NCI-H748 treated with DMSO at 0.1 percent for 48 hours (cell line): ENCODE measurements around the gene PLA2G5.

ENCODE experiments used
- DNase-seq: peaks from one replicate; lab custom pipeline; 2025; lab: John Stamatoyannopoulos, UW

The PLA2G5 gene

DNA sequence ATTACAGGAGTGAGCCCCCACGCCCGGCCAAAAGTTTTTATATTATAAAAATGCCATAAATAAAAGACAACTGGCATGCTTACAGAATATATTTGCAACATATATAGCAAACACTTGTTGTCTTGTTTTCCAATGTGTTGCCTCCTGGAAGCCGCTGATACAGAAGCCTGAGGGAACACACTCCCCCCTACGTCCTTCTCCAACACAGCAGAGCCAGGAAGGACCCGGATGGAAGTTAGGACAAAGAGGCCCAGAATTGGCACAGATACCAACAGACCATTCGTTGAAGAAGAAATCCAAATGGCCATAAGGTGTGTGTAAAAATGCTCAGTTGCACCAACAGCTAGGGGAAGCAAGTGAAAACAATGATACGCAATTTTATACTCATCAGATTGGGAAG, 1.3 kb upstream of the PLA2G5 start:
- DNase-seq: no peak

DNA sequence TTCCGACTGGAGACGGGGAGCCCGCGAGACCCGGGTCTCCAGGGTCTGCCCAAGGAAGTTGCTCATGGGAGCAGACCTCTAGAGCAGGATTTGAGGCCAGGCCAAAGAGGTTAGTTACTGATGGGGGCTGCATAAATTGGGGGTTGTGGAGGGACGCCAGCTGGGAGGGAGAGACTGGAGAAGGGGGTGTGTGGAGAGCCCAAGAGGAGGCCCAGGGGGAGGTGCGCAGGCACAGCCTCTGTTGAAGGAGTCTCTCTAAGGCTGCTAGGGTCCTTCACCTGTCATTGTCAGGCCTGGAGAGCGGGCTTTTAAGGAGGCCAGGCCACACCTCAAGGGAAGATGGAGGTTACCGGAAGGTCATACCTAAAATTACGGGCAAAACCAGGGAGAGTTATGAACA, 363 bp downstream of the PLA2G5 start:
- DNase-seq: no peak

DNA sequence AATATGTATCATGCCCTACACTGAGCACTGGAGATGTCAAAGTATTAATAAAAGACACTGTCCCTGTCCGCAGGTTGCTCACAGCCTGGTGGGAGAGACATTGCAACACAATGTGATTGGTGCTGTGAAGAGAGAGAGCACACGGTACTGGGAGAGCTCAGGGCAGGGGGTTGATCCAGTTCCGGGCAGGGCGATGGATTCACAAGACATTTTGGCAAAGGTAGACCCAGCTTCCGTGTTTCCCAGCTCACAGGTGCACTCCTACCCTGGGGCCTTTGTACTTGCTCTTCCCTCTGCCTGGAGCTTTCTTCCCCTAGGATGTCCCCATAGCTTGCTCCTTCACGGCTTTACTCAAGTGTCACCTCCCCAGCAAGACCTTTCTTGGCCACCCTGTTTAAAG, 1.4 kb downstream of the PLA2G5 start:
- no peak for DNase-seq

DNA sequence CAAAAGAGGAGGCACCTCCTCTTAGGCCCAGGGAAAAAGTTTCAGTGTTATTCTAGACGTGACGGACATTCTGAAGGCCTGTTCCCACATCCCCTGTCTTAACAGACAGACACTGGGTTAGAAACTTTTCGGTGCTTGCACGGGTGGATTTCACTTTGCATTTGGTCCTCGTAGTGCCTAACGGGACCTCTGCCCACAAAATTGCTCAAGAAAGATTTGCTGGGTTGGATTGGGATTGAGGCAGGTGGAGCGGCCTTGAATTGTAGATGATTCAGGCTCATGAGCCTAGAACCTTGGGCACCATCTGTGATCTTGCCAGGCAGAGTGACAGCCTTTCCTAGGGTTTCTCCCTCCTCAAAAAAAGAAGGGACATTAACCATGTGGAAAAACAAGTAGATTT, 2.8 kb downstream of the PLA2G5 start:
- no peak for DNase-seq

DNA sequence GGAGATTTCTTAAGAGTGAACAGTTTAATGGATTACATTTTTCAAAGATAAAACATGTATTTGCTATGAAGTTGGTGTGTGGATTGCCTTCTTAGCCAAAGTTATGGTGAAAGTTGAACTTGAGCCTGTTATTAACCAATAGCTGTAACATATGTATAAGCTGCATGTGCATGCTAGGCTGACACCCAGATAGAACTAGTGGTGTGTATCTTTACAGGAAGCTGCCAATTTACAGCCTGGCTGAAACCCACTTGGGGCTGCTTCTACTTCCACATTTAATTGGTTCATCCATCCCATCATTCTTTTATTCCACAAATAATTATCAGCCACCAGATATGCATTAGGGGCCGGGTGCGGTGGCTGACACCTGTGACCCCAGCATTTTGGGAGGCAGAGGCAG, 3.3 kb downstream of the PLA2G5 start:
- DNase-seq: no peak

DNA sequence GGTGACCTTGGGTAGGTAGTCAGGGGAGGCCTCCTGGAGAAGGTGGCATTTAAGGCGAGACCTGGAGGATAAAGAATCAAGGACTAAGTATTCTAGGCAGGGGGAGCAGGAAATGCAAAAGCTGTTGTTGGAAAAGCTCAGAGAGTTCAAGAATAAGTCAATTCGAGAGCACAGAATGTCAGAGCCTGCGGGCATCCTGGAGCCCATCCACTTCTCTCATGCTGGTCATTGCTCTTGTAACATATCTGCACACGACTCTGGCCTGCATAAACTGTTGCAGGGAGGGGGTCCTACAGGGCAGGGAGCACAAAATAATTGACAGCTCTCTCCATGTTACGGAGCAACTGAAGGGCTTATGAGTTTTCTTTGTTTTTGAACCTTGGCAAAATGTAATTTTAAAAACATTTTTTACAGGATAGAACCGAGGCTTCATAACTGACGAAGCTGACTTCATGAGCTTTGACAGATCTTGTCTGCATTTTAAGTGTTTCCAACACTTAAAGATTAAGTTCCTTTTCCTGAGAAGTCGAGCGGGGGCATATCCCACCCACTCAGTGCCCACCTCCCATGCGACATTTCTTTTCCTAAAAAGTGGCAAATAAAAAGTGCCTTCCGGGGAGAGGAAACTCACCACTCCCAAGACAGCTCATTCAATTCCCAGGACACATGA, 4.2 kb downstream of the PLA2G5 start:
- DNase-seq: no peak

DNA sequence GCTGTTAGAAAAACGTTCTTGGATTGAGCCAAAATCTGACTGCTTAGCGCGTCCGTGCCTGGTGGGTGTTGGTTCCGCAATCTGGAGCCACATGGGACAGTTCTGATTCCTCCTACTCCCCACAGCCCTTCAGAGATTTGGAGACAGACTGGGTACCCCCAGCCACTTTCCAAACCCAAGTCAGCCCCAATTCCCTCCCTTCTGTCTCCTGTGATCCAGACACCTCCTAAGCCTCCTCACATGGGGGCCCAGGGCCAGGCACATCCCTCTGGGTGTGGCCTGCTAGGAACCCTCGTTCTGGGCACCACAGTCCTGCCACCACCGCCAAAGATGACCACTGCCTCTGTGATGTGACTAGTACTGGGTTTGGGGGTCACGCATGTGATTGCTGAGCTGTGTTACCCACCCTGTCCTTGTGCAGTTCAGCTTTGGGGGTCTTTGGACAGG, 4.8 kb downstream of the PLA2G5 start:
- DNase-seq: no peak

DNA sequence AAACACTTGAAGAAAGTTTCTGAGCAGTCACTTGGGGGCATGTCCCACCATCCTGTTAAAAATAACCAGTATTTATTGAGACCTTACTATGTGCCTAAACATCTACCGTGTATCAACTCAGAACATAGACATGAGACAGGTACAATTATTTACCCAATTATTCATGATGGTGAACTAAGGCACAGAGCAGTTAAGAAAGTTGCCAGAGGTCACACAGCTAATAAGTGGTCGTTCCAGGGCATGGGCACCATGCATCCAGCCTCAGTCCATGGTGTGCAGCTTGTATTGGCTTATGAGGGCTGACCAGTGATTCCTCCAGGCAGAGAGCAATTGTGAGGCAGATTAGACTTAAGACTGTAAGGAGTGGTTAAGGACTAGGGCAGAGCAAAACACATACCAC, 5.4 kb downstream of the PLA2G5 start:
- no peak for DNase-seq

DNA sequence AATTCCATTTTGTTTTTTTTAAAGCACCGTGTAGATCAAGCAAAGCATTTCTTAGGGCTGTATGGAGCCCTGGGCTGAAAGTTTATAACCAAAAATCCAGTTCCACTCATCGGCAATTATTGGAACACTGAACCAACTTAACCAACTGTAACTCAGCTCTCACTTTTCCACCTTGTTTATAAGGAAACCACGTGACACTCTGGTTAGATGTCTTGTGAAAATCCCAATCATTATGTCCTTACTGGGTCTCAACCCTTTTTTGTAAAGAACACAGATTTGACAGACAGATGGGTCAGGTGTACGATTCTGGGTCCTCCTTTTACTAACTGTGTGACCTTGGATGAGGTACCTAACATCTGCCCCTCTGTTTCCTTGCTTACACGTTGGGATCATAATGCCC, 6.2 kb downstream of the PLA2G5 start:
- DNase-seq: no peak

DNA sequence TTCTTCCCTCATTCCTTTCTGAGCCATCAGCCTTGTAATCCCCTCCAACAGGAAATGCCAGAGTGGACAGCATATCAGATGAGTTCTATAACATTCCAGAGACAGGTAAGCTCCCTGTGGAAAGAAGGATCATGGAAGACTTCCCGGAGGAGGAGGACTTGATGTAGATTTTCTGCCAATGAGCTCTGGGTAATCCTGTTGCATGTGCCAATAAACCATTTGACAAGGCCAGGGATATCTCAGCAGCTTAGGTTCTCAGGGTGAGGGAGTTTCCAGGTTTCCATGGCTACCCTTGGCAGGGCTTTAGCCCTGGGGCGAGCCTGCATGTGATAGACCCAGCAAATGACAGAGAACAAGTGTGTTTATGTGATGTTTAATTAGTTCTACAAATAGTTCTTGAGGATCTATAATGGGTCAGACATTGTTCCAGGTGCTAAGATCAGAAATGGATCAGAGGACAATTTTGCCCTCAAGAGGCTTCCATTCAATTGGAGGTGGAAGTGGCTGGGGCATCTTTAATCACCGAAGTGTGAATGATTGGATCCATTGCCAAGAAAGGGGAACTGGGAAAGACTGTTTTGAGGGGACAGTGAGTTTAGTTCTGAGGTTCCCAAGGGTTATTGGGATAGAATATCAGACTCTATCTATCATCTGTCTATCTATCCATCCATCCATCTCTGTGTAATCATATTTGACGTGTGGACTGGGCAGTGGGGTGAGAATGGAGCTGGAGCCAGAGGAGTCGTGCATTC, 6.9 kb downstream of the PLA2G5 start:
- no peak for DNase-seq

DNA sequence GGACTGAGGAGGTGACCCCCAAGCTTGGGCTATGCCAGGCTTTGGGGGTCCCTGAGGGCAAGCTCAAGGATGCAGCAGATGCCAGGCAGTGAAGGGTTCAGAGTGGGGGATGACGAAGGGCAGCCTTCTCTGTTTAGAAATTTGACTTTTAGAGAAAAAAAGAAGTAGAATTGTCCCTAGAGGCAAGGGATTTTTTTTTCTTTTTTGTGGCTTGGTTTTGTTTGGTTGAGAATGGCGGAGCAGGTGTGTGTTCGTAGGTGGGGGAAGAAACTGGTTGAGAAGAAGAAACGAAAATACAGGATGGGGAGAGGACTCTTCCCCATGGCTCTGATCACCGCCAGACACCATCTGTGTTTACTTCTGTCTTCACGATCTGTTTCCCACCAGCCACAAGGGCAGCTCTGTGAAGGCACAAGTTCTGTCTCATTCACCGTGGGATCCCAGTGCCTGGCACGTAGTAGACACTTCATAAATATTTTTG, 8.2 kb downstream of the PLA2G5 start:
- DNase-seq: no peak

DNA sequence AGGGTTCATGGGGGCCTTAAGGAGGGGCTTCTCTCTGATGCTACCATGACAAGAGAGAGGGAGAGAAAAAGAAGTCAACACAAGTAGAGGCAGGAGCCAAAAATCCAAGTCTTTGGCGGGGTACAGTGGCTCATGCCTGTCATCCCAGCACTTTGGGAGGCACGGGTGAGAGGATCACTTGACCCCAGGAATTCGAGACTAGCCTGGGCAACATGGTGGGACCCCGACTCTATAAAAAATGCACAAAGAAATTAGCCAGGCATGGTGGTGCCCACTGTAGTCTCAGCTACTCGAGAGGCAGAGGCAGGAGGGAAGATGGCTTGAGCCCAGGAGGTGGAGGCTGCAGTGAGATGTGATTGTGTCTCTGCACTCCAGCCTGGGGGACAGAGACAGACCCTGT, 8.7 kb downstream of the PLA2G5 start:
- no peak for DNase-seq

DNA sequence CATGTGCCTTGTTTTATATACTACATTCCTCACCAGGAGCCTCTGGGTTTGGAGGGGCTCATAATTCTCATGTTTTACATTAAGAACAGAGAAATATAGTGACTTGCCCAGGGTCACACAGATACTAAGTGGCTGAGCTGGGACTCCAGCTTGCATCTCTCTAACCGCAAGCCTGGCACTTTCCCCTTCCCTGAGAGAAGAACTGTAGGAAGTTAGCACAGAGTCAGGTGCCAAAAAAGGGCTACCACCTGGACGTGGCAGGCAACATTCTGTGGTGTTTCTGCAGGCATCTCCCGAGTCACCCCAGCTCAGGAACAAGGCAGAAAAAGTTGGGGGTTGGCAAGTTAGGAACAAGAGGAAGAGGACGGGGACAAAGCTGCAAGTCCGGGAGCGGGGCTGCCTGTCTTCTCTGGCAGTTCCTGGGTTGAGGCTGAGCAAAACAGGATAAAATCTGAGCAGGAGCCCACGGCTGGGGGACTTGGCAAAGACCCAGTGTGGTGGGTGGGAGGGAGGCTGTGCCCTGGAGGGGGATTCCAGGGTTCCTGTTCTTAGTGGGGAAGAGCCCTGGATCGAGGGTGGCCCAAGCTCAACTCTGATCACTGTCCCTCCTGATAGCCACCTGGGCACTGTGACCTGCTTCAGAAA, 9.8 kb downstream of the PLA2G5 start:
- DNase-seq: no peak

DNA sequence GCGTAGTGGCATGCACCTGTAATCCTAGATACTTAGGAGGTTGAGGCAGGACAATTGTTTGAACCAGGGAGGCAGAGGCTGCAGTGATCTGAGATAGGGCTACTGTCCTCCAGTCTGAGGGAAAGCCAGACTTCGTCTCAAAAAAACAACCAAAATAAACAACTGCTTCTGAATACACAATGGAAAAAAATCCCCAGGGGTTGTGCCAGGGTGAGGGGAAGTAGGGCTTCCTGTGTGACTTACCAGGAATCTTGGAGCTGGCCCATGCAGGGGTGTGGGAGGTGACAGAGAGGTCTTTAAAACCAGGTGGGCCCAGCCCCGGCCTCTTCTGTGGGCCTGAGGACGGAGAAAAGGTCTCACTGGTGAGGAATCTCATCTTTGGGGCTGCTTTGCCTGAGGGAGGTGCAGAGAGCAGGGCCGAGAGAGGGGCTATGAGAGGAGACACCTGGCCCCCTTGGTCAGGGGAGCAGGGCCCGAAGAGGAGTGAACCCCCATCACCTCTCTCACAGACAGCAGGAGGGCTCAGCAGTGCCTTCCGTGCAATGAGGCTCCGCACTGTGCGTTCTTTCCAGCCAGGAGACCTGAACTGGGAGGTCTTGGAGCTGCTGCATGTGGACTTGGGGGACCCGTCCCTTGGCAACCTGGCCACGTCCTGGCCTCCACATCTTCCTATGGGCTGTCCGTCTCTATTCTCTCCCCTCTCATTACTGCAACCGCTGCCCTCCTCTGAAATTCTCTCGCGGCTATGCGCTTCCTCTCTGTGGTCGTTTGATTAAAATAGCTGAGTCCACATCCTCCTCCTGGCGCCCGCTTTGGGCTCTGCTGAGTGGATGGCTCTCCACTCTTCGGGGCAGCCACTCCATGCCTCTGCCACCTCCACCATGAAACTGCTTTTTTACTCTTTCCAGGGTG, 10.7 kb downstream of the PLA2G5 start:
- no peak for DNase-seq

DNA sequence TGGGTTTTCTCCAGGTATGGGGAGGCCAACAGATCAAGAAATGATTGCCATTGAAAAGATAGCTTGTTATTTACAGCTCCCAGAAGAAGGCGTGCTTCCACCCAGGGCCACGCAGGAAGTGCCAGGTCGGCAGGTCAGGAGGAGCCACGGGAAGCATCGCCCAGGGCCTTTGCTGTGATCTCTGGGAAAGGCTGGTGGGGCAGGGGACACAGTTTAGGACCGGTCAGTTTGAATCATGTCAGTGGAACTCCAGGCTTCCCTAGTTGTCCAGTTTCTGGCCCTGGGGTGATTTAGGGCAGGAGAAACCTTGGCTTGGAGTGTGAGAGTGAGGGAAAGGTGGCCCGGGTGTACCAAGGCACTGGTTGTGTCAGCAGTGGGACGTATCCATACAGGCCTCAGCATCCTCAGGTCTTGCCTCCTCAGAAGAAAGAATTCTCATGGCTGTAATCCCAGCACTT, 11.4 kb downstream of the PLA2G5 start:
- DNase-seq: no peak

DNA sequence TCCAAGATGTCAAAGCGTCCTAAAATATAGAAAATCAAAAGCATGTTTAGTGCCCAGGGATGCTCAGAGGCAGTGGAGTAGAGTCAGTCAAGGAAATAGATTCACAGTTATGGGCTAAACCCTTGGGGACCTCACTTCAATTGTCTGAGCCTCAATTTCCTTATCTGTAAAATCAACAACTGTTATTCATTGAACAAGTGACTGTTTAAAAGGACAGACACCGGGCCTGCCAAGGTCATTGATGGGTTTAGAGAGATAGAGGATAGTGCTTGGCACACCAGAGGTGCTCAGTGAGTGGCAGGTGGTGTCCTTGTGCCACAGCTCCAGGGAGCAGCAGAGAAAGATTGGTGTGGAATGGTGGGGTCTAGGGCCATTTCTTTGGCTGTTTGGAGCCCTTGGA, 12.8 kb downstream of the PLA2G5 start:
- no peak for DNase-seq

DNA sequence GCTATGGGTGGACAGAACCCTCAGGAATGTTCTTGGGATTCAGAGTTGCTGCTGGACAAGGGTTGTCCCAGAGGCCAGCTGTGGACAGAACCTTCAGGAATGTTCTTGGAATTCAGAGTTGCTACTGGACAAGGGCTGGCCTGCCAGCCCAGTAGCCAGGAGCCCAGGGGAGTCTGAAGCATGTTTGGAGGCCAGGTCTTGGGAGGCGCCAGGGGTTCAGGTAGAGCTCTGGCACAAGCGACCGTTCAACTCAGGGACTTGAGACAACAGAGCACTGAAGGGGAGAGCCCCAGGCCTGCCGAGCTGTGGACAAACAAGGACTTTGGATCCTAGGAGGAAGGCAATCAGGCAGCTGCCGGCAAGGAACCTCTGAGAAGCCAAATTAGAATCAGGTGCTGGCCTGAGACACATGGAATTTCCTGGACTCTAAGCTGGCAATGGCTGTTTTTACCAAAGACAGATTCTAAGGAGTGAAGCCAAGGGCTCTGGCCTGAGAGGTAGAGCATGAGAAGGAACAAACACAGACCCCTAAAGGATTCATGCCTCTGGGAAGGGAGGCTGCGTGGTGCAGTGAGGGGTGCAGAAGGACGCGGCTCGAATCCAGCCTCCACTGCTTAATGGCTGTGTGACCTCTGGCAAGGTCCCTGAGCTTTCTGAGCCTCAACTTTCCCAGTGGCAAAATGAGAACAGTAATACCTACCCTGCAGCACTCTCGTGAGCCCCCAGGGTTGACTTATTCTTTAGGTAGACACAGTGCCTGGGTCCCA, 13.4 kb downstream of the PLA2G5 start:
- no peak for DNase-seq

DNA sequence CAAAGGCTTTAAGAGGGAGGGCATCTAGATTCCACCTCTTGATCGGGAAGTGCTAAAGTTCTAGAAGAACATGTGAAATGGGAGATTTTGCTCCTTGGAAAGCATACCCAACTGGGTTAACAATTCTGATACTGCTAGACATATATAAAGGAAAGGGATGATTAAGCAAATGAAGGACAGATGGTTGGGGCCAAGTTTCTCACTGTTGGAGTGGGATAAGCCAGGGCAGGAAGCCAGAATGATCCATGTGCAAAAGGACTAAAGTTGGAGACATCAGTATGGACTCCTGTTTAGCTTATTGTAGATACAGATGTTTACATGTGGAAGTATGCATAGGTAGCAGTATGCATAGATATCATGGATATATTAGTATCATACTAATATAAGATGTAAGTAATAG, 16.8 kb downstream of the PLA2G5 start:
- DNase-seq: no peak

DNA sequence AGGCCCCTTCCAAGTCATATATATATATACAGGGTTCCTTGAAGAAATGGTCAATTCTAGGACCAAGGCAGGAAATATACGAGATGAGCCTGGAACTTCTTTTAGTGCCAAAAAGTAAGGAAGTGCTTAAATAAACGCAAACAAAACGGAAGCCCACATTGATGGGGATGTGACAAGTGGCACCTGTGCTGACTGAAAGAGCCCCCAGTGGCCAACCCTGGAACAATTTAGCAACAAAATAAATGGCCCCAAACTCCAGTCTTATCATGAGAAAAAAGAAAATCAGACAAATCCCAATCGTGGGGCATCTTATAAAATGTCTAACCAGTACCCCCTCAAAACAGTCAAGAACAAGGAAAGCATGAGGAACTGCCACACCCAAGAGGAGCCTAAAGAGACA, 17.7 kb downstream of the PLA2G5 start:
- no peak for DNase-seq

DNA sequence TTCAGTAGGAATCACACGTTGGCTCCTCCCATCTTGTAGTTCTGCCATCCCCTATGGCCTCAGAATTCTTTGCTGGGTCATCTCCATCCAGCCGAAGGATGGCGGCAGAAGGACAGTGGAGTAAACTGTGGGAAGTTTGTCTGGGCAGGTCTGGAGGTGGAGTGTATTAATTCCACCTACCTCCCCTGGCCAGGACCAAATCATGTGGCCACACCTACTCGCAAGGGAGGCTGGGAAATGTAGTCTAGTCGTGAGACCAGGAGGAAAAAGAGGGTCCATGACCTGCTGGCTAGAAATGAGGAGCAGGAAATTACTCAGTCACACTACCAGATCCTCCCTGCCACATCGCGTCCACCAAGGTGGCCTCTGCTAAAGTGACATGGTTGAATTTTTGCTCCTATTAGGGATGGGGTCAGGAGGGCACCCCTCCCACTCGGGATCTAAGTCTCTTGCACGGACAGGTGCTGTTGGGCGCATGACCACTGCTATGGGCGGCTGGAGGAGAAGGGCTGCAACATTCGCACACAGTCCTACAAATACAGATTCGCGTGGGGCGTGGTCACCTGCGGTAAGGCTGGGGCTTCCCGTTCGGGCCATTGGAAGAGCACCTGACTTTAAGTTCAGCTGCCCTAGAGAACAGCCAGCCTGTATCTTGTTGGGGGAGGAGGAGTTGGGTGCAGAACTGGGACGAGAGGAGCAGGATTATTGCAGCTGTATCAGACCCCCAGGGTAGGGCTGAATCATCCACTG, 19.5 kb downstream of the PLA2G5 start:
- DNase-seq: no peak

DNA sequence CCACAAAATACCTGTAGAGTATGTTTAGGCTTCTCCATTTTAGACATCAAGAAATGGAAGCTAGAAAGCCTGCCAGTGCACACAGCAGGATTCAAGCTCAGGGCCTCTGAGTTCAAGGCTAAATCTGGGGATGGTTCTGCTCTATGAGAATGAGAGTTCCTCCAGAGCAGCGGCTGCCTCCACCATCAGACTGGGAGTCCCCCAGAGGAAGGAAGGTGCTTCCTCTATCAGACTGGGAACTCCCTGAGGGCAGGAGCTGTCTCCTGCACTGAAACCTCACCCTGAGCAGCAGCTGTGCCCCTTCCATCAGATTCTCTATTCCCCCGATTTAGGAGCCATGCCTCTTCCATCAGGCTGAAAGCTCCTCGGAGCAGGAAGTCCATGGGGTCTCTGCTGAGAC, 20.1 kb downstream of the PLA2G5 start:
- DNase-seq: no peak
